Astrocyte of the spinal cord (primary cell): ENCODE data around the gene PTPRN2.

Experiments
- DNase-seq: peaks from one replicate; pipeline ENCODE4 v3.0.0; 2011; ENCODE audit warnings: low read depth, low spot score
- H3K4me3 ChIP-seq: 2 replicates; pipeline ENCODE4 v1.5.1; 2011; ENCODE audit warnings: low read depth, mild to moderate bottlenecking, low read length, moderate library complexity
- in situ Hi-C: cut with HindIII; loops from 2 replicates; pipeline ENCODE4 v1.10.0; 2017; ENCODE audit warnings: low sequenced_read_pairs
- TF ChIP-seq, protein P1 (sequence below): IDR thresholded peaks from 2 replicates; pipeline ENCODE4 v1.5.1; 2012; ENCODE audit warnings: low read depth, mild to moderate bottlenecking, low read length, inconsistent platforms

Gene PTPRN2

DNA sequence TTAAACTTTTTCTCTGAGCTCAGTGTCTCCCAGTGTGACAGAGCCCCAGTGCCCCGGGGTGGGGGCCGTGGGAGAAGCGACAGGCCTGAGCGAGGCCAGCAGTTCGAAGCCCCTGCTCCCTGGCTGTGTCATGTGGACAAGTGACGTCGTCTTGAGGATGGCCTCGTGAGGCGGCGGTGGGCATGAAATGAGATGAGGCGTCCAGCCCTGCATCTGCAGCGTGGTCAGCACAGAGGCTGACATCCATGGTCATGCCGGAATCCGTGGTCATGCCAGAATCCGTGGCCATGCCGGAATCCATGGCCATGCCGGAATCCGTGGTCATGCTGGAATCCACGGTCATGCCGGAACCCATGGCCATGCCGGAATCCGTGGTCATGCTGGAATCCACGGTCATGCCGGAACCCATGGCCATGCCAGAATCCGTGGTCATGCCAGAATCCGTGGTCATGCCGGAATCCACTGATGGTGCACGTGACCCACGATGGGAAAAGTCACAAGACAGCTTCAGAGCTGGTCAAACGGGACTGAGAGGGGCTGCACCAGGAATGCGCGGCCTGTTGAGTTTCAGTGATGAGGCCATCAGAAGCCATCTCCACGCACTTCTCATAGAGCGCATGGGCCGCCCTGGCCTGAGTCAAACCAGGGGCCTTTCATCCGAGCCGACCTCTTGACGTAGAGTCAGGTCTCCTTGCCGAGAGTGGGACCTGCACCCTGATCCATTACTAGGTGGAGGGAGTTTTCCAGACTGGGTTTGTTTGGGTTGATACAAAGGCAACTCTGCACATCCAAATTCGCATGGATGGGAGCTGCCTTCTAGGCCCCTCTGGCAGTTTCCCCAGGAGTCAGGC is 342.5 kb downstream of the PTPRN2 start:
- TF ChIP-seq, protein P1, sequence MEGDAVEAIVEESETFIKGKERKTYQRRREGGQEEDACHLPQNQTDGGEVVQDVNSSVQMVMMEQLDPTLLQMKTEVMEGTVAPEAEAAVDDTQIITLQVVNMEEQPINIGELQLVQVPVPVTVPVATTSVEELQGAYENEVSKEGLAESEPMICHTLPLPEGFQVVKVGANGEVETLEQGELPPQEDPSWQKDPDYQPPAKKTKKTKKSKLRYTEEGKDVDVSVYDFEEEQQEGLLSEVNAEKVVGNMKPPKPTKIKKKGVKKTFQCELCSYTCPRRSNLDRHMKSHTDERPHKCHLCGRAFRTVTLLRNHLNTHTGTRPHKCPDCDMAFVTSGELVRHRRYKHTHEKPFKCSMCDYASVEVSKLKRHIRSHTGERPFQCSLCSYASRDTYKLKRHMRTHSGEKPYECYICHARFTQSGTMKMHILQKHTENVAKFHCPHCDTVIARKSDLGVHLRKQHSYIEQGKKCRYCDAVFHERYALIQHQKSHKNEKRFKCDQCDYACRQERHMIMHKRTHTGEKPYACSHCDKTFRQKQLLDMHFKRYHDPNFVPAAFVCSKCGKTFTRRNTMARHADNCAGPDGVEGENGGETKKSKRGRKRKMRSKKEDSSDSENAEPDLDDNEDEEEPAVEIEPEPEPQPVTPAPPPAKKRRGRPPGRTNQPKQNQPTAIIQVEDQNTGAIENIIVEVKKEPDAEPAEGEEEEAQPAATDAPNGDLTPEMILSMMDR = no peak
- H3K4me3 ChIP-seq = no peak overlapping the region
- in situ Hi-C loops = no loop called here
- no peak for DNase-seq

GRCh38 chr7:158244430-158244829 is 343.2 kb downstream of the PTPRN2 start:
- TF ChIP-seq, protein P1 = no peak
- no peak overlapping the region for H3K4me3 ChIP-seq
- DNase-seq = no peak
- in situ Hi-C loops = no loop called here

GRCh38 chr7:158241919-158242318 is 345.7 kb downstream of the PTPRN2 start:
- TF ChIP-seq, protein P1 = no peak
- in situ Hi-C loops = no loop called here
- DNase-seq = no peak
- H3K4me3 ChIP-seq = no peak overlapping the region

- TF ChIP-seq, protein P1 = no peak
- in situ Hi-C loops = no loop called here
- DNase-seq = no peak
- no peak overlapping the region for H3K4me3 ChIP-seq
Measured at GRCh38 chr7:158240801-158241200, 346.8 kb downstream of the PTPRN2 start.

DNA sequence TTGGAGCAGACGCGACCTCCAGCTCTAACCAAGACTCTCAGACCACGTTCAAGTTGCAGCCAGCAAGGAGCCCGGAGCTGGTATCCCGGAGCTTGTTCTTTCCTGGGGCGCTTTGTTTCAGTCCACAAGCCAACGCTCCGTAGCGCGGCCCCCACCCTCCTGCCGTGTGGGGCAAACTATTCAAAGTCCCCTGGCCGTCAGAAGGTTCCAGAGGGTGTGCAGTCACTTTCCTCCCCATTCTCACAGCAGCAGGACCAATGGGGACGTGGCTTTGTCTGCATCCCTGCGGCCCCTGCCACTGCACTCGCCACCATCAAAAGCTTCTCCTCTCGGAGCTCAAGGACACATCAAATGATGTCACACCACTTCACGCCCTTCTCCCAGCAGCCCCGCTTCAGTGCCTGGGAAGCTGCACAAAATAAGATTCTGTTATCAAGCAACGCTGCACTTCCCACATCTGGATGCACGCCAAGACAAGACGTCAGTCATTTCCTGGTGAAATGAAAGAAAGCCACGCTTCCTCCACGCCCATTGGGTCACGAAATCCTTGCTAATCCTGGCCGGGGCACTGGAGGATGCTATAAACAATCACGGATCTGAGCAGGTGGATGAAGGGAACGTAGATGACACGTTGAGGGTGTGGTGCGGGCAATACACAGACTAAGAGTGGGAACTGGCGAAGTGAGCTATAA is 348.2 kb downstream of the PTPRN2 start:
- no peak for DNase-seq
- no peak overlapping the region for H3K4me3 ChIP-seq
- TF ChIP-seq, protein P1 = no peak
- in situ Hi-C loops = no loop called here

DNA sequence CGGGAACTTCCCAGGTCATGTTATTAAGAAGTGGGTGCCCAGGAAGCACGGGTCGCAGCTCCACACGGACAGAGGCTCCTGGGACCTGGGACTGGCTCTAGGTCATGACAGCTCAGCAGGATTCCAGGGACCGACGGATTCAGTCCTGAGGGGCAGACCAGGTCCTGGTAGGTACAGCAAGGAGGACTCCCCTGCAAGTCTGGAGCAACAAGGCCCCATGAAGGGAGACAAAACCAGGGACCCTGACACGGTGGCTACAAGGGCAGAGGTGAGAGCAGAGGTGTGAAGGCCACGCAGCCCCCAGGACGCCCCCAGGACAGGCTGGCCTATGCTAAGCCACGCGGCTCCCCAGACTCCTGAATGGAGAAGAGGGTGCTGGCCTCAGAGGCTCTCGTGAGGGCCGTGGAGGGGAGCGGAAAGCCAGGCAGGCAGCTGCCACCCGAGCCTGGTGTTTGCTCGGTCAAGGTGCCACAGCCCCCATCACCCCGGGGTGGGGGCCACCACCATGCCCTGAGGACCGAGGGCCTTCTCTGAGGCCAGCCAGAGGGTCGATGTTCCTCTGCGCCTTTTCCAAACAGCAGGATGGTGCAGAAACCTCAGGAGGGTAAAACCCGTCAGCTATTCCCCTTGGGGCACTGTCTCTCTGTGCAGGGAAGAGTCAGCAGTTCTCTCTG is 348.9 kb downstream of the PTPRN2 start:
- in situ Hi-C loops = no loop called here
- H3K4me3 ChIP-seq = no peak overlapping the region

More for the DNA sequence above, 348.9 kb downstream of the PTPRN2 start:
- no peak for DNase-seq
- TF ChIP-seq, protein P1 = no peak
